Bronchial epithelial cell (primary cell): ENCODE data around the gene SORCS2. TPM values are rescaled to one million over a fixed set of nuclear protein-coding genes. Genes with fewer than 3 reads are reported as not detected.

Experiments used
- DNase-seq: peaks from one replicate; pipeline ENCODE4 v3.0.0-alpha.2; 2010; ENCODE audit warnings: low read depth
- FAIRE-seq: peaks from 2 replicates; lab custom pipeline; 2011; peaks lifted over from hg19 to GRCh38; lab: Jason Lieb, UNC
- H3K27me3 ChIP-seq: 2 replicates; pipeline ENCODE4 v1.5.1; 2011; ENCODE audit warnings: low read length; ENCODE audit not compliant: control insufficient read depth, insufficient read depth
- H3K36me3 ChIP-seq: 2 replicates; pipeline ENCODE4 v1.5.1; 2011; ENCODE audit warnings: low read length; ENCODE audit not compliant: control insufficient read depth, insufficient read depth
- H3K4me3 ChIP-seq: 2 replicates; pipeline ENCODE4 v1.5.1; 2011; ENCODE audit warnings: mild to moderate bottlenecking, low read depth, low read length, control low read depth
- total RNA-seq: library from RNA; depleted of rRNA; stranded (reverse); fragments of >200 nt; gene quantifications from 2 replicates; pipeline ENCODE4 v1.2.1, GENCODE V29; 2014
- TF ChIP-seq, protein P1 (sequence below): IDR thresholded peaks from 2 replicates; pipeline ENCODE4 v1.5.1; 2011; ENCODE audit warnings: mild to moderate bottlenecking, moderate library complexity, low read length, control low read depth, inconsistent platforms; ENCODE audit not compliant: insufficient read depth, severe bottlenecking

SORCS2 gene
- total RNA-seq, 1 donor from 2014 or later = under 0.01 TPM

DNA sequence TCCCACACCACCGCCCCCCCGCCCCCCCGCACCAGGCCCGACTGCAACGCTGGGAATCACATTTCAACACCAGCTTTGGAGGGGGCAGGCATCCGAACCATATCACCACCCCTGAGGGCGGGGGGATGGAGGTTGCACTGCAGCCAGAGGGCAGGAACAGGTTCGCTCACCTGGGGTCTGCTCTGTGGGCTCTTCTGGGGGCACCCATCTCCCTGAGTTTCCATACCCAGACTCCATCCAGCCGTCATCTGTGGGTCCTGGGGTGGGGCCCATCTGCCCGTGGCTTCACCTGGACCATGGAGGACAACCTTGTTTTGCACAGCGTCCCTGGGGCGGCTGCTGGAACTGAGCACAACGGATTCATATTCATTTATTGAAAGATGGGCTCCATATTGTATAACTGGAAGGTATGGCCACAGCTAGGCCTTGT, 235.5 kb downstream of the SORCS2 start:
- Histone ChIP-seq H3K27me3 (no peaks in the 10 kb centered on the region), H3K36me3 (no peaks in the 10 kb centered on the region), H3K4me3 (no peak overlapping the region)
- DNase-seq (no peak), FAIRE-seq (no peak)
- TF ChIP-seq, protein P1, sequence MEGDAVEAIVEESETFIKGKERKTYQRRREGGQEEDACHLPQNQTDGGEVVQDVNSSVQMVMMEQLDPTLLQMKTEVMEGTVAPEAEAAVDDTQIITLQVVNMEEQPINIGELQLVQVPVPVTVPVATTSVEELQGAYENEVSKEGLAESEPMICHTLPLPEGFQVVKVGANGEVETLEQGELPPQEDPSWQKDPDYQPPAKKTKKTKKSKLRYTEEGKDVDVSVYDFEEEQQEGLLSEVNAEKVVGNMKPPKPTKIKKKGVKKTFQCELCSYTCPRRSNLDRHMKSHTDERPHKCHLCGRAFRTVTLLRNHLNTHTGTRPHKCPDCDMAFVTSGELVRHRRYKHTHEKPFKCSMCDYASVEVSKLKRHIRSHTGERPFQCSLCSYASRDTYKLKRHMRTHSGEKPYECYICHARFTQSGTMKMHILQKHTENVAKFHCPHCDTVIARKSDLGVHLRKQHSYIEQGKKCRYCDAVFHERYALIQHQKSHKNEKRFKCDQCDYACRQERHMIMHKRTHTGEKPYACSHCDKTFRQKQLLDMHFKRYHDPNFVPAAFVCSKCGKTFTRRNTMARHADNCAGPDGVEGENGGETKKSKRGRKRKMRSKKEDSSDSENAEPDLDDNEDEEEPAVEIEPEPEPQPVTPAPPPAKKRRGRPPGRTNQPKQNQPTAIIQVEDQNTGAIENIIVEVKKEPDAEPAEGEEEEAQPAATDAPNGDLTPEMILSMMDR = no peak

DNA sequence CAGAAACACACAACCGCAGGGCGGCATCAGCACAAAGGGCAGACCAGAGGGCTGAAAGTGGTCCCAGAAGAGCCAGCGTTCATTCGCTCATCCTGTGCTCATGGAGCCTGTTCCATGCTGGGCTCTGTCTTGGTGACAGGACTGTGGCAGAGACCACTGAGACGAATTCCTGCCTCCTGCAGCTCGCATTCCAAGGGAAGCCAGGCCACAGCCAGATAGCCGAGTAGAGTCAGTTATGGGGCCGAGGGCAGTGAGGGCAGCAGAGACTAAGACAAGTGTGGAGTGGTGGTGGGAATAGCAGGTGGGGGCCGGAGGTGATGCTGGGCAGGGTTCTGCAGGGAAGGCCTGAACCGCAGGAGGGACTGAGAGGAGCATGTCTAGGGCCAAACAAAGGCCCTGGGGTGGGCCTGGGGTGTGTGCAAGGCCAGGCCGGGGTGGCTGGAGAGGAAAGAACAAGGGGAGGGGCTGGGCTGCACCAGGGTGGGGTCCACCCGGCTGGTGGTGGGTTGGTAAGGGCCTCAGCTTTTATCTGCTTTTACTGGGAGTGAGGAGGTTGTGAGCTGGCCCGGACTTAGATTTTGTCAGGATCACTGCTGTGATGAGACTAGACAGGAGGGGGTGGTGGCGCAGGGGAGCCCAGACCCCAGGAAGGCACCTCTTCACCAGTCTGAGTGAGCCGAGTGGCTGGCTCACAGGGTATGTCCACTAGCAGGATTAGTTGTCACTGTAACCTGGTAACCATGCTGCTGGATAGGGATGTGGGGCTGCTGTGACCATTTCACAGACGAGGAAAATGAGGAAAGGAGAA, 236.1 kb downstream of the SORCS2 start:
- no peak for DNase-seq
- no peak for FAIRE-seq
- Histone ChIP-seq H3K4me3 (no peak overlapping the region), H3K27me3 (no peaks in the 10 kb centered on the region), H3K36me3 (no peaks in the 10 kb centered on the region)
- TF ChIP-seq, protein P1 = no peak

DNA sequence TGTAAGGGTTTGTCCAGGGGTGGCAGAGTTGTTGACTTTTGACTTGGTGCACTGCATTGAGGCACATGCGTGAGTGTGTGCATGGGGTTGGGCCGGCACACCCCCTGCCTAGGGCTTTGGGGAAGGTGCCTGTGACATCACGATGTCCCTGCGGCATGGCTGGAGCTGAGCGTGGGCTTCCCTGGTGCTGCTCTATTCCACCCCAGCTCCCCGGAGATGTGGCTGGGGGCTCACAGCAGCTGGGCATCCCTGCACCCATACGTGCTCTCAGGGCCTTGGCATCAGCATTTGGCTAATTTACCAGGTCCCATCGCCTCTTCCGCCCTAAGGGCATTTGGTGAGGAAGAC, 236.7 kb downstream of the SORCS2 start:
- H3K27me3 ChIP-seq = no peaks in the 10 kb centered on the region
- no peaks in the 10 kb centered on the region for H3K36me3 ChIP-seq
- TF ChIP-seq, protein P1 = no peak
- H3K4me3 ChIP-seq = no peak overlapping the region
- DNase-seq (no peak), FAIRE-seq (no peak)

DNA sequence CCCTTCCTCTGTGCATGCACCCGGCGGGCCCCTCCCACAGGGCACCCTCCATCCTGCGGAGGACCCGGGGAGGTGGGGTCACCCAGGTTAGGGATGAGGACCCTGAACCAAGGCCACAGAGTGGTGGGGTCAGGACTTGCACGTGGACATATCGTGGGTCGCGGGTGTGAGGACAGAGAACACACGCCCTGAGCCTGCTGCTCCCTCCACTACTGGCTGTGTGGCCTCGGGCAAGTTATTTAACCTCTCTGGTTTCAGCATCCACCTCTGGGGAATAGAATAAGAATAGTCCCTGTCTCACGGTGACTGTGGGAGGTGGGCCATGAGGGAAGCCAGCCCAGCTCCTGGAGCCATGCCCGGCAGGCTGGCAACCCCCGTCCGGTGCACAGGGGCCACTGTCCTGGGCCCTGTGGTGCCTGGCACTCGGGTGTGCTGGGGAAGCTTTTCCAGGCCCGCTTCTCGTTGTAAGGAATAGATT, 237.3 kb downstream of the SORCS2 start:
- FAIRE-seq = no peak
- Histone ChIP-seq H3K27me3 (no peaks in the 10 kb centered on the region), H3K36me3 (no peaks in the 10 kb centered on the region), H3K4me3 (no peak overlapping the region)
- TF ChIP-seq, protein P1 = no peak
- DNase-seq = no peak

DNA sequence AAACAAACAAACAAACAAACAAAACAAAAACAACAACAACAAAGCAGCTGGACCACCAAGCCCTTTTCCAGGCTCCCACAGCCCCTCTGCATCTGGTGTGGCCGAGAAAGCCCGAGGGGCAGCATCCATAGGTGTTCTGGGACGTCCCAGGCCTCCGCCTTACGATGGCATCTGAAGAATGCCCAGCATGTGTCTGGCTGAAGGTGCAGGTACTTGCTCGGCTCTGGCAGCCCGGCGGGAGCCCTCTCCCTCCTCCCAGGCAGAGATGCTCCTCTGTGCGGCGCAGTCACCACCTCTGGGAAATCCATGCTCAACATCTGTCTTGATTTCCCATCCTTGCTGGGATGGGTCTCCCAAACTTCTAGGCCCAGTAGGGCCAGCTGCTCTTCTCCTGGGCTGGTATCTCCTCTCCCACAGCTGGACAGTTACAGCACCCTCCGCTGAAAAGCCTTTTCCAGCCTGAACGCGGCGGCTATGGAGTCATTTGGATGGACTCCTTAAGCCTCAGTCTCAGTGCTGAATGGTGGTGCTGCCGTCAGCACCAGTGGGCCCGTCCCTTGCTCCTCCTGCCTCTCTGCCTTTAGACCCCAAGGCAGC, 238.1 kb downstream of the SORCS2 start:
- Histone ChIP-seq H3K27me3 (no peaks in the 10 kb centered on the region), H3K4me3 (no peak overlapping the region), H3K36me3 (no peaks in the 10 kb centered on the region)
- TF ChIP-seq, protein P1 = no peak
- FAIRE-seq (no peak), DNase-seq (peak; percentile 12)
